ENCODE results near the gene RASGRP2.

RASGRP2 gene

GRCh38 chr11:64770120-64770519 is 26.2 kb upstream of the RASGRP2 start:
- DNase-seq (ENCODE audit: low read depth) = no peak
- H3K4me3 ChIP-seq (ENCODE audit: low read depth, low read length) = no peak overlapping the region
- no peak for TF ChIP-seq CTCF (IDR thresholded peaks at IDR 0.05; ENCODE audit: low read depth, low read length, missing control alignments)

- TF ChIP-seq CTCF (IDR thresholded peaks at IDR 0.05; ENCODE audit: low read depth, low read length, missing control alignments) = no peak
- H3K4me3 ChIP-seq (ENCODE audit: low read depth, low read length) = no peak overlapping the region
- no peak for DNase-seq (ENCODE audit: low read depth)
Measured at GRCh38 chr11:64769283-64769682, 25.3 kb upstream of the RASGRP2 start.

- DNase-seq (ENCODE audit: low read depth) = no peak
- no peak for TF ChIP-seq CTCF (IDR thresholded peaks at IDR 0.05; ENCODE audit: low read depth, low read length, missing control alignments)
- no peak overlapping the region for H3K4me3 ChIP-seq (ENCODE audit: low read depth, low read length)
Measured at GRCh38 chr11:64768300-64768694, 24.4 kb upstream of the RASGRP2 start.

- DNase-seq (ENCODE audit: low read depth) = no peak
- TF ChIP-seq CTCF (IDR thresholded peaks at IDR 0.05; ENCODE audit: low read depth, low read length, missing control alignments) = peak; percentile 87
- H3K4me3 ChIP-seq (ENCODE audit: low read depth, low read length) = no peak overlapping the region
Measured at GRCh38 chr11:64767344-64768299, 23.7 kb upstream of the RASGRP2 start.

- H3K4me3 ChIP-seq (ENCODE audit: low read depth, low read length) = no peak overlapping the region
- no peak for TF ChIP-seq CTCF (IDR thresholded peaks at IDR 0.05; ENCODE audit: low read depth, low read length, missing control alignments)
- no peak for DNase-seq (ENCODE audit: low read depth)
Measured at GRCh38 chr11:64766881-64767280, 22.9 kb upstream of the RASGRP2 start.

- no peak for TF ChIP-seq CTCF (IDR thresholded peaks at IDR 0.05; ENCODE audit: low read depth, low read length, missing control alignments)
- no peak overlapping the region for H3K4me3 ChIP-seq (ENCODE audit: low read depth, low read length)
- DNase-seq (ENCODE audit: low read depth) = no peak
Measured at GRCh38 chr11:64765851-64766665, 22.1 kb upstream of the RASGRP2 start.
